Measurements from ENCODE around the gene SUMO4. TPM values are rescaled to one million over a fixed set of nuclear protein-coding genes. Genes with fewer than 3 reads are reported as not detected.

The SUMO4 gene
- total RNA-seq, 3 donors from 2014 or later, result 1.7 to 3.6 (median 2.7) TPM

- Histone ChIP-seq H3K4me3 (no peak overlapping the region), H3K36me3 (ENCODE audit: low read depth) (no peaks in the 10 kb centered on the region), H3K9me3 (no peaks in the 10 kb centered on the region), H3K4me1 (ENCODE audit: low read depth) (peaks cover 8% of the 10 kb centered on the region)
- intact Hi-C loops (cut with DNase I, micrococcal nuclease), result no loop called here
- no peak for ATAC-seq
- no peak for TF ChIP-seq CTCF (IDR thresholded peaks at IDR 0.05)
- DNase-seq, result no peak
Measured at GRCh38 chr6:149360536-149360935, 39.5 kb upstream of the SUMO4 start.

- Histone ChIP-seq H3K36me3 (ENCODE audit: low read depth) (no peaks in the 10 kb centered on the region), H3K4me3 (no peak overlapping the region), H3K9me3 (no peaks in the 10 kb centered on the region), H3K4me1 (ENCODE audit: low read depth) (peaks cover 8% of the 10 kb centered on the region)
- no peak for DNase-seq
- peak; percentile 48 for ATAC-seq
- intact Hi-C loops (cut with DNase I, micrococcal nuclease), result no loop called here
- TF ChIP-seq CTCF (IDR thresholded peaks at IDR 0.05), result no peak
Measured at GRCh38 chr6:149362289-149362688, 37.8 kb upstream of the SUMO4 start.

DNA sequence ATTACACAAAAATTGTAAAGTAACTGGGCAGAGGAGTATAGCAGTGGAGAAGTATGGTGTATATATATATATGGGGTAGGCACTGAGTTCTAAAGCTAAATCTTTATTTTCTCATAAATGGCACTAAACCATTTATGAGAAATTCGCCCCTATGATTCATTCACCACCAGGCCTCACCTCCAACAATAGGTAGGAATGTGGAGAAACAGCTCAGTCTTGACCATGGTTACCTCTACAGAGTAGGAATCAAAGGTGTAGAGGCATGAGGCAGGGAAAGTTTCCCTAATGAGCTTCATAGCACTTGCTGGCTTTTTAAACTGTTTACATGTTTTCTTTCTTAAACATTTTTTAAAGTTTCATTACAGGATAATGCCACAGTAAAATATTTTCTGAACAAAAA is 36.9 kb upstream of the SUMO4 start:
- no peak for ATAC-seq
- peaks cover 8% of the 10 kb centered on the region for H3K4me1 ChIP-seq (ENCODE audit: low read depth)

DNA sequence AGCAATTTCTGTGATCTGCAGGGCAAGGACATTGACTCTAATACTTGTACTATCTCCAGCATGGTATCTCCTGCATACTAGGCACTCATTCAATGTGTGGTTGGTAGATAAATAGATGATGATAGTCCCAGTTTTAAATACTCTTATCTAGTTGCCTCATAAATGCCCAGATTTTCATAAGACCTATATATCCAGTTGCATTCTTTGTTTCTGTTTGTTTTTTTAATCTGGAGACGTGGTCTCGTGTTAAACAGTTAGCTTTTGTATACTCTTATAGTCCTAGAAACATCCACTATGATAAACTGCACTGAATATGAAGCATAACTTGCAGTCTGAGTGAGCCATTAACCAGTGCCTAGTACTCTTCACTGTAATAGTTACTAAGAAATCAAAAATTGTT is 35.5 kb upstream of the SUMO4 start:
- no peaks in the 10 kb centered on the region for H3K9me3 ChIP-seq
- ATAC-seq (no peak), DNase-seq (no peak)
- intact Hi-C loops (cut with DNase I, micrococcal nuclease), result no loop called here
- H3K36me3 ChIP-seq (ENCODE audit: low read depth), result no peaks in the 10 kb centered on the region
- TF ChIP-seq CTCF (IDR thresholded peaks at IDR 0.05), result no peak
- H3K4me3 ChIP-seq, result no peak overlapping the region
- H3K4me1 ChIP-seq (ENCODE audit: low read depth), result peaks cover 8% of the 10 kb centered on the region

More for the DNA sequence above, 36.9 kb upstream of the SUMO4 start:
- intact Hi-C loops (cut with DNase I, micrococcal nuclease), result no loop called here
- no peak for DNase-seq
- no peaks in the 10 kb centered on the region for H3K36me3 ChIP-seq (ENCODE audit: low read depth)
- TF ChIP-seq CTCF (IDR thresholded peaks at IDR 0.05), result no peak
- H3K4me3 ChIP-seq, result no peak overlapping the region
- no peaks in the 10 kb centered on the region for H3K9me3 ChIP-seq

DNA sequence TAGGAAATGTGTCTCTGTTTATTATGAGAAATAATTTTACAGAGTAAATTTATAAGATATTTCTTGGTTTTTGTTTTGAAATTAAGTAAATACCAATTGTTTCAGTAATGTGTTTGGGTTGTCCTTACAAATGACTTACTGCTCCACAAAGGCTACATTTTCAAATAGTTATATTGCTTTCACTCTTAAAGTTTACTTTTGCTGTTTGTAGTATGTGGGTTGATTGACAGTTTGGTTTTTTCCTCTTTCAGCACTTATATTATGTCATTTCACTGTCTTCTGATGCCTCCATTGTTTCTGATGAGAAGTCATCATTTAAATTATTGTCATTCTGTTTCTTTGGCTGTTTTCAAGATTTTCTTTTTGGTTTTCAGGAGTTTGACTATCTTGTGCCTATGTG is 34.9 kb upstream of the SUMO4 start:
- intact Hi-C loops (cut with DNase I, micrococcal nuclease), result no loop called here
- Histone ChIP-seq H3K9me3 (no peaks in the 10 kb centered on the region), H3K4me3 (no peak overlapping the region), H3K4me1 (ENCODE audit: low read depth) (peaks cover 8% of the 10 kb centered on the region), H3K36me3 (ENCODE audit: low read depth) (no peaks in the 10 kb centered on the region)
- DNase-seq (no peak), ATAC-seq (no peak)
- no peak for TF ChIP-seq CTCF (IDR thresholded peaks at IDR 0.05)

GRCh38 chr6:149366267-149366921 is 33.7 kb upstream of the SUMO4 start:
- Histone ChIP-seq H3K4me1 (ENCODE audit: low read depth) (peaks cover 11% of the 10 kb centered on the region), H3K9me3 (no peaks in the 10 kb centered on the region), H3K36me3 (ENCODE audit: low read depth) (no peaks in the 10 kb centered on the region), H3K4me3 (no peak overlapping the region)
- intact Hi-C loops (cut with DNase I, micrococcal nuclease), result no loop called here
- ATAC-seq (no peak), DNase-seq (no peak)
- no peak for TF ChIP-seq CTCF (IDR thresholded peaks at IDR 0.05)
